Activated naive CD8-positive, alpha-beta T cell treated with anti-CD3 and anti-CD28 coated beads, Interleukin-2, amount 10 ng/mL, durations not matched to agents 7 days and 5 days (primary cell): Measurements from ENCODE around the gene EGFR. TPM values are rescaled to one million over a fixed set of nuclear protein-coding genes. Genes with fewer than 3 reads are reported as not detected.

Source experiments
- ATAC-seq: fragments of 150-1000 bp; cut with Tn5 transposase; one replicate; pipeline ENCODE4 v1.10.0; 2021; ENCODE audit warnings: low read depth, moderate library complexity
- POLR2A ChIA-PET: fragments of 350-600 bp; sonication (Branson Sonifier 250); formaldehyde crosslinking; loops from one replicate; lab custom pipeline; 2021; ENCODE audit warnings: antibody characterized with exemption; lab: Charles Lee
- DNase-seq: peaks from one replicate; pipeline ENCODE4 v3.0.0; 2021
- H3K27ac Mint-ChIP-seq: one replicate; pipeline ENCODE4 v1.8.0; 2022; ENCODE audit warnings: mild to moderate bottlenecking, mixed read lengths
- H3K27me3 Mint-ChIP-seq: one replicate; pipeline ENCODE4 v1.8.0; 2022; ENCODE audit warnings: mild to moderate bottlenecking, moderate library complexity, mixed read lengths
- H3K36me3 Mint-ChIP-seq: one replicate; pipeline ENCODE4 v1.8.0; 2021; ENCODE audit warnings: mild to moderate bottlenecking, mixed read lengths
- H3K4me1 Mint-ChIP-seq: one replicate; pipeline ENCODE4 v1.8.0; 2021; ENCODE audit warnings: mixed read lengths
- H3K4me3 Mint-ChIP-seq: one replicate; pipeline ENCODE4 v1.8.0; 2022; ENCODE audit warnings: mild to moderate bottlenecking, moderate library complexity, mixed read lengths
- H3K9me3 Mint-ChIP-seq: one replicate; pipeline ENCODE4 v1.8.0; 2021; ENCODE audit warnings: mixed read lengths
- total RNA-seq, 2 experiments: library from RNA; stranded (reverse); gene quantifications; one replicate each; pipeline ENCODE4 v1.2.3, GENCODE V29; 2021

The EGFR gene
- total RNA-seq, 2 experiments from 2014 or later = not detected

DNA sequence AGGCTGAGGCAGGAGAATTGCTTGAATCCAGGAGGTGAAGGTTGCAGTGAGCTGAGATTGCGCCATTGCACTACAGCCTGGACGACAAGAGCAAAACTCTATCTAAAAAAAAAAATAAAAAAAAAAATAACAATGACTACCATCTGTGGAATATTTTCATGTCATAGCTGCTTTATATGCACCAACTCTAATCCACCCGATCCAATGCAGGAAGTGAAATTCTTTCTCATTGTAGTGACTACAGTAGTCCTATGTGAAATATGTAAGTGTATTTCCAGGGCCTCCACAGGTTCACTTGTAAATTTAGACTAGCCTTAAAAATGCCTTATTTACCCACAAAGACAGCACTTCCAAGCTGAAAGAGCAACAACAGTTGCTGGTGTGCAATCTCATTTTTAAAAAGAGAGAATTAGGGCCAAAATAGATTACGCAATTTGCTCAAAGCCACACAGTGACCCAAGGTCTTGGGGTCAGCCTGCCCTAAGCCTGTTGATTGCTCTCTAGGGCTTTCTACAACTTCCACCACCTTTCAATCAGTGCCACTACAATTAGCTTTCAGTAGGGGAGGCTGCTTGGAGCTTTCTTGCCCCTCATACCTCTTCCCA is 25.8 kb upstream of the EGFR start:
- Mint-ChIP-seq H3K27ac (no peak overlapping the region), H3K36me3 (no peaks in the 10 kb centered on the region), H3K4me1 (peaks cover 4% of the 10 kb centered on the region), H3K4me3 (no peak overlapping the region), H3K27me3 (peaks cover 2% of the 10 kb centered on the region), H3K9me3 (peaks cover 5% of the 10 kb centered on the region)
- DNase-seq (no peak), ATAC-seq (no peak)
- POLR2A ChIA-PET = no interaction called here

DNA sequence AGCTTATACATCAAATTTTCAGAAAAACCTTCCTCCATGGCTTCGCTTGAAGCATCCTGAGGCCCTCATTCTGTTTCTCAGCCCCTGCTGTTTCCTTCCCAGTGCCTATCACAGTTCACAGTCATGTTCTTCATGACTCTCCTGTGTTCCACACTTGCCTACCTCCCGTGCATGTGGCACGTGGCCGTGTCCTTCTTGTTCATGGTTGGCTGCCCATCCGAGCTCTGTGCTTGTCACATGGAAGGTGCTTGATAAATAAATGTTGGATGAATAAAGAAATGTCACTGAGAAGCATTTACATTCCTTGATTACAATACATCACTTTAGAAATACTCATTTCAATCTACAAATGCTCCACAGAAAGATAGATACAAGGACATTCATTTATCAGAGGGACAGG is 23.7 kb upstream of the EGFR start:
- Mint-ChIP-seq H3K9me3 (peaks cover 7% of the 10 kb centered on the region), H3K4me3 (no peak overlapping the region), H3K4me1 (peaks cover 4% of the 10 kb centered on the region), H3K27ac (no peak overlapping the region), H3K27me3 (peaks cover 3% of the 10 kb centered on the region), H3K36me3 (no peaks in the 10 kb centered on the region)
- ATAC-seq = no peak
- POLR2A ChIA-PET = no interaction called here
- no peak for DNase-seq

DNA sequence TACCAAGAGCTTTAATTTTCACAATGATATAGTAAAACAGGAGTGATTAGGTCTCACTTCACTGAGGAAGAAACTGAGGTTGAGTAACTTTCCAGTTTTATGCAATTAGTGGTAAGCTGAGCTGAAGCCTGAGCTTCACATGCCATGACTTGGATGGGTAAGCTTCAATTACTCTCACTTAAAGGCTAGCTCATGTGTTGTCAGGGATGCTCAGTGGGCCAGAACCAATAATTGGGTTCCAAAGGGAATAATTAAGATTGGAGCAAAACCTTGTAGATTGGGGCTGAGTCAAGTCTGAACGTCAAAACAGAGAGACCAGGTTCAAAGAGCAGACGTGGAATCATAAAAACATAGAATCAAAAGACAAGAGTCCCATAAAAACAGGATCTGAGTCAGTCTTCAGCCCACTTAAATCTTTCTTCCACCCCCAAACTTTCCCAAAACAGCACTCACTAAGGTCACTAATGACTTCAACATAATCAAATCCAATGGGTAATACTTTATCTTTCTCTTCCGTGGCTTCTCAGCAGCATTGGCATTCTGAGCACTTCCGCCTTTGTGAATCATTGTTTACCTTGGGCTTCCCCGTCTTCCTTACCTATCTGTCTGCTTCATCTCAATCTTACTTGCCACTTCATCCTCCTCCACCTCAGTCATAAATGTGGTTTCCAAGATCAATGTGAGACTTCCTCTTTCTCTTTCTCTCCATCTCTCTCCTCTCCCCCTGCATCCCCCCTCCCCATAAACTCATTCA is 23.0 kb upstream of the EGFR start:
- POLR2A ChIA-PET = no interaction called here
- no peaks in the 10 kb centered on the region for H3K36me3 Mint-ChIP-seq
- no peak for ATAC-seq
- DNase-seq = no peak
- H3K27ac Mint-ChIP-seq = peak overlapping the region; percentile 18
- no peak overlapping the region for H3K4me3 Mint-ChIP-seq
- H3K27me3 Mint-ChIP-seq = peaks cover 3% of the 10 kb centered on the region
- H3K4me1 Mint-ChIP-seq = peaks cover 4% of the 10 kb centered on the region
- peaks cover 7% of the 10 kb centered on the region for H3K9me3 Mint-ChIP-seq

DNA sequence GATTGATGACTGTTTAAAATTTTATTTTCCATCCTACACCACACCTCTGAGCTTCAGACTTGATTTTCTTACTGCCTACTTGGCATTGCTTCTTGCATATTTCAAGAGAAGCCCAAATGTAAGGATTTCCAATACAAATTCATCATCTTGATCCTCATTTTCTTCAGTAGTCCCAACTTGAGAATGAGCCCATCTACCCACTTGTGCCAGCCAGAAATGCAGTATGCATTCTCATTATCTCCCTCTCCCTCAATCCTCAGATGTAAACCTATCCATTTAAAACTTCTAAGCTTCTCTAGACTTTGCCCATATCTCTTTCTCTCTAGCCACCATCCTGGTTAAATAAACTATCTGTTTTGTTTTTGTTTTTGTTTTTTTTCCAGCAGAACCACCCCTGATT is 22.4 kb upstream of the EGFR start:
- no peak for DNase-seq
- Mint-ChIP-seq H3K9me3 (peaks cover 5% of the 10 kb centered on the region), H3K4me3 (no peak overlapping the region), H3K27me3 (peaks cover 3% of the 10 kb centered on the region), H3K27ac (no peak overlapping the region), H3K36me3 (no peaks in the 10 kb centered on the region), H3K4me1 (peaks cover 4% of the 10 kb centered on the region)
- ATAC-seq = no peak
- POLR2A ChIA-PET = no interaction called here

GRCh38 chr7:55004579-55004978 is 14.2 kb upstream of the EGFR start:
- Mint-ChIP-seq H3K4me3 (no peak overlapping the region), H3K27ac (no peak overlapping the region), H3K9me3 (peaks cover 3% of the 10 kb centered on the region), H3K27me3 (no peaks in the 10 kb centered on the region), H3K36me3 (no peaks in the 10 kb centered on the region), H3K4me1 (no peaks in the 10 kb centered on the region)
- ATAC-seq = no peak
- POLR2A ChIA-PET = no interaction called here
- DNase-seq = no peak

DNA sequence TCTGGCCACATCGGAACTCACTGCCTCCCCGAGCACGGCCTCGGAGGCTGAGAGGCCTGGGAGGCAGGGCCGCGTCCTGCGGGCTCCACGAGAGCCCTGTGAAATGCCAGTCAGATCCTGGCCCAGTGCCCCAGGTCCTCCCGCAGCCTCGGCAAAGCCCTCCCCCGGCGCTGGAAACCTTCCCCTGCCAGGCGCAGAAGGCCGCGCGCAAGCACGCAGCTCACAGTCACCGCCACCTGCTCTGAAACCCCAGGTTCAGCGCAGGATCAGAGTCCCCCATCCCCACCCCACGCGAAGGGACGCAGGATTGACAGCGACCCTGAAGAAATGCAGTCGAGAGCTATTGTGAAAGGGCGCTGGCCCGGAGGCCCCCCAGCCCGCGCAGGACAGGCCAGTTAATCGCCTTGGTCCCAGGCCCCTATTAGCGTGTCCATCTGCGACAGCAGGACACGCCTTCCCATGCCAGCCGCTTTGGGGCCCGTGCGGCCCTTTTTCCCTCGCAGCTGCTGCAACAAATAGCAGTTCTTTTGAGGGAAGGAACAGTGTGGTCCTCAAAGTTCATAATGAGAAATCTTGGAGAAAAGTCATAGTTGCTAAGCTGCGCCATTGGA is 13.5 kb upstream of the EGFR start:
- Mint-ChIP-seq H3K27ac (no peak overlapping the region), H3K36me3 (no peaks in the 10 kb centered on the region), H3K4me3 (no peak overlapping the region), H3K27me3 (no peaks in the 10 kb centered on the region), H3K9me3 (peaks cover 2% of the 10 kb centered on the region), H3K4me1 (no peaks in the 10 kb centered on the region)
- ATAC-seq (no peak), DNase-seq (no peak)
- POLR2A ChIA-PET = no interaction called here

GRCh38 chr7:55006499-55006898 is 12.3 kb upstream of the EGFR start:
- no peak overlapping the region for H3K27ac Mint-ChIP-seq
- POLR2A ChIA-PET = no interaction called here
- no peaks in the 10 kb centered on the region for H3K4me1 Mint-ChIP-seq
- ATAC-seq (no peak), DNase-seq (no peak)
- H3K36me3 Mint-ChIP-seq = no peaks in the 10 kb centered on the region
- H3K27me3 Mint-ChIP-seq = no peaks in the 10 kb centered on the region
- peaks cover 2% of the 10 kb centered on the region for H3K9me3 Mint-ChIP-seq
- no peak overlapping the region for H3K4me3 Mint-ChIP-seq

DNA sequence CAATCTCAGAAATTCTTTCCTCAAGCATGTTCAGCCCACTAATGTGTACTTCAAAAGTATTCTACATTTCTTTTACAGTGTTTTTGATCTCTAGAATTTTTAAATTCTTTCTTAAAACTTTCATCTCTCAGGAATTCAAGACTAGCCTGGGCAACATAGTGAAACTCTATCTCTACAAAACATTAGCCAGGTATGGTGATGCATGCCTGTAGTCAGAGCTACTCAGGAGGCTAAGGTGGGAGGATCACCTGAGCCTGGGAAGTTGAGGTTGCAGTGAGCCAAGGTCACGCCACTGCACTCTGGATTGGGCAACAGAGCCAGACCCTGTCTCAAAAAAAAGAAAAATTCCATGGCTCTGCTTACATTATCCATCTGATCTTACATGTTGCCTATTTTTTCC is 5.0 kb upstream of the EGFR start:
- no peak overlapping the region for H3K4me3 Mint-ChIP-seq
- H3K36me3 Mint-ChIP-seq = no peaks in the 10 kb centered on the region
- DNase-seq (no peak), ATAC-seq (no peak)
- H3K4me1 Mint-ChIP-seq = no peaks in the 10 kb centered on the region
- POLR2A ChIA-PET = no interaction called here
- peaks cover 2% of the 10 kb centered on the region for H3K9me3 Mint-ChIP-seq
- H3K27ac Mint-ChIP-seq = no peak overlapping the region
- H3K27me3 Mint-ChIP-seq = peaks cover 18% of the 10 kb centered on the region

DNA sequence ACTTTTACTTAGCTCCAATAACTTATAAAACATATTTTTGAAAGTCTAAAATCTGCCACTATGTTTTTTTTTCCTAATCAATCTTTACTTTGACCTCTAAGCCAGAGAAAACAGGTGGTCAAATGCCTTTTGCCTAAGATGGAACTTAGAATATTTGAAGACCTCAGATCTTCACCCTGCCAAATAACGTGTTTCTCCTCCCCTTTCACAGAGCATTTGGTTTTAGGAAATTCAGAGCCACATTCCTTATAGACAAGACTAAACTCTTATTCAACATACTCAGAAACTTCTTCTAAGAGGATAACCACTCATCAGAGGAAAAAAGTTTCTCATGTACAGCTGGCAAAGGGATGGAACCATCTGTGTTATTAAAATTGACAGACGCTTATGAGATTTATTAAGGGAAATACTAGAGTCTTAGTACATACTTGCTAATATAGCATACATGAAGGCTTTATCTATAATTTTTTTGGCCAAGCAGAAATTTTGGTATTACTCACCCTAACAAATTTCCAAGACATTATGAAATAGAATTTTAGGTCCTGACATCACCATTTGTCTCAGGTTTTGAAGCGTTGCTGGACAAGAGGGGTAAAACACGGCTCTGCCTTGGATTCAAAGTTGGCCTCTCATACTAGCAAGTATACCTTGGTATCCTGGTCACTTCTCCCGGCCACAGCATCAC is 2.6 kb upstream of the EGFR start:
- H3K4me1 Mint-ChIP-seq = no peaks in the 10 kb centered on the region
- peaks cover 29% of the 10 kb centered on the region for H3K27me3 Mint-ChIP-seq
- POLR2A ChIA-PET = no interaction called here

GRCh38 chr7:55016746-55017090 is 2.1 kb upstream of the EGFR start:
- no peaks in the 10 kb centered on the region for H3K36me3 Mint-ChIP-seq
- peaks cover 34% of the 10 kb centered on the region for H3K27me3 Mint-ChIP-seq
- H3K4me1 Mint-ChIP-seq = no peaks in the 10 kb centered on the region
- no peak overlapping the region for H3K27ac Mint-ChIP-seq
- ATAC-seq (no peak), DNase-seq (no peak)
- H3K4me3 Mint-ChIP-seq = no peak overlapping the region
- H3K9me3 Mint-ChIP-seq = peaks cover 1% of the 10 kb centered on the region
- POLR2A ChIA-PET = no interaction called here

More for the DNA sequence above, 2.6 kb upstream of the EGFR start:
- H3K36me3 Mint-ChIP-seq = no peaks in the 10 kb centered on the region
- peaks cover 1% of the 10 kb centered on the region for H3K9me3 Mint-ChIP-seq
- H3K4me3 Mint-ChIP-seq = no peak overlapping the region
- DNase-seq (no peak), ATAC-seq (no peak)
- no peak overlapping the region for H3K27ac Mint-ChIP-seq

DNA sequence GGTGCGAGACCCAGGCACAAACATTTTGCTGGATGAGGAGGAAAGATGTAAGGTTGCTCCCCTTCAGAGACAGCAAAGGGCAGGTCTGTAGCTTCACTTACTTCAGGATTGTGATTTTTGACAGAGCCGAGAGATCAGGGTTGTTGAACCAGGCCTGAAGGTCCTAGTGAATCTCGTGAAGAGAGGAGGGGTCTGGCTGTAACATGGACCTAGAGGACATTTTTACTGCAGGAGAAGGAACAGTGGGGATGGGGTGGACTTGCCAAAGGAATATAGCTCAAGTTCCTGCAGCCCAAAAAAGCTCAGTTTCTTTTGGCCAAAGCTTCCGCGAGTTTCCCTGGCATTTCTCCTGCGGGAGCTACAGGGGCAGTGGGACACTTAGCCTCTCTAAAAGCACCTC is 976 bp upstream of the EGFR start:
- Mint-ChIP-seq H3K4me3 (no peak overlapping the region), H3K36me3 (no peaks in the 10 kb centered on the region), H3K27me3 (peaks cover 34% of the 10 kb centered on the region), H3K4me1 (no peaks in the 10 kb centered on the region), H3K27ac (no peak overlapping the region), H3K9me3 (peaks cover 1% of the 10 kb centered on the region)
- no peak for DNase-seq
- POLR2A ChIA-PET = no interaction called here
- no peak for ATAC-seq

- peaks cover 1% of the 10 kb centered on the region for H3K9me3 Mint-ChIP-seq
- no peaks in the 10 kb centered on the region for H3K36me3 Mint-ChIP-seq
- no peaks in the 10 kb centered on the region for H3K4me1 Mint-ChIP-seq
- DNase-seq = no peak
- POLR2A ChIA-PET = no interaction called here
- peaks cover 37% of the 10 kb centered on the region for H3K27me3 Mint-ChIP-seq
- ATAC-seq = no peak
- H3K4me3 Mint-ChIP-seq = no peak overlapping the region
- H3K27ac Mint-ChIP-seq = no peak overlapping the region
These were observed 424 bp downstream of the EGFR start for GRCh38 chr7:55019191-55019690.

DNA sequence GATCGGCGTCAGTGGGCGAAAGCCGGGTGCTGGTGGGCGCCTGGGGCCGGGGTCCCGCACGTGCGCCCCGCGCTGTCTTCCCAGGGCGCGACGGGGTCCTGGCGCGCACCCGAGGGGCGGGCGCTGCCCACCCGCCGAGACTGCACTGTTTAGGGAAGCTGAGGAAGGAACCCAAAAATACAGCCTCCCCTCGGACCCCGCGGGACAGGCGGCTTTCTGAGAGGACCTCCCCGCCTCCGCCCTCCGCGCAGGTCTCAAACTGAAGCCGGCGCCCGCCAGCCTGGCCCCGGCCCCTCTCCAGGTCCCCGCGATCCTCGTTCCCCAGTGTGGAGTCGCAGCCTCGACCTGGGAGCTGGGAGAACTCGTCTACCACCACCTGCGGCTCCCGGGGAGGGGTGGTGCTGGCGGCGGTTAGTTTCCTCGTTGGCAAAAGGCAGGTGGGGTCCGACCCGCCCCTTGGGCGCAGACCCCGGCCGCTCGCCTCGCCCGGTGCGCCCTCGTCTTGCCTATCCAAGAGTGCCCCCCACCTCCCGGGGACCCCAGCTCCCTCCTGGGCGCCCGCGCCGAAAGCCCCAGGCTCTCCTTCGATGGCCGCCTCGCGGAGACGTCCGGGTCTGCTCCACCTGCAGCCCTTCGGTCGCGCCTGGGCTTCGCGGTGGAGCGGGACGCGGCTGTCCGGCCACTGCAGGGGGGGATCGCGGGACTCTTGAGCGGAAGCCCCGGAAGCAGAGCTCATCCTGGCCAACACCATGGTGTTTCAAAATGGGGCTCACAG is 1.1 kb downstream of the EGFR start:
- Mint-ChIP-seq H3K27me3 (peaks cover 37% of the 10 kb centered on the region), H3K4me3 (no peak overlapping the region), H3K9me3 (peaks cover 1% of the 10 kb centered on the region), H3K4me1 (no peaks in the 10 kb centered on the region), H3K36me3 (no peaks in the 10 kb centered on the region), H3K27ac (no peak overlapping the region)
- POLR2A ChIA-PET = no interaction called here
- ATAC-seq (no peak), DNase-seq (no peak)
